SK-N-SH treated with all-trans-retinoic acid at 6 μM for 48 hours (cell line): ENCODE results near the gene STEAP4.

ENCODE experiments used
- ARNTL ChIP-seq: fragments of 450-650 bp; formaldehyde crosslinking; IDR thresholded peaks from 2 replicates; pipeline ENCODE4 v1.5.0; 2020; ENCODE audit warnings: low read depth, mild to moderate bottlenecking, moderate library complexity, borderline replicate concordance
- CSRNP3 ChIP-seq: fragments of 250-450 bp; sonication (Bioruptor Pico); IDR thresholded peaks from 2 replicates; pipeline ENCODE4 v1.5.1; 2021; ENCODE audit warnings: mild to moderate bottlenecking, moderate library complexity
- GLIS3 ChIP-seq: fragments of 250-450 bp; sonication (Bioruptor Pico); IDR thresholded peaks from 2 replicates; pipeline ENCODE4 v1.5.0; 2020; ENCODE audit warnings: mild to moderate bottlenecking, moderate library complexity
- ISL1 ChIP-seq: fragments of 250-450 bp; sonication (Bioruptor Pico); IDR thresholded peaks from 2 replicates; pipeline ENCODE4 v2.1.2; 2022; ENCODE audit warnings: mild to moderate bottlenecking, moderate library complexity
- PATZ1 ChIP-seq: fragments of 250-450 bp; sonication (Bioruptor Pico); IDR thresholded peaks from 2 replicates; pipeline ENCODE4 v1.8.0; 2020; ENCODE audit warnings: mild to moderate bottlenecking, moderate library complexity, borderline replicate concordance
- RARB ChIP-seq: fragments of 250-450 bp; sonication (Bioruptor Pico); IDR thresholded peaks from 2 replicates; pipeline ENCODE4 v1.8.0; 2021; ENCODE audit warnings: mild to moderate bottlenecking, moderate library complexity
- SNAI2 ChIP-seq: fragments of 250-450 bp; sonication (Bioruptor Pico); IDR thresholded peaks from 2 replicates; pipeline ENCODE4 v1.5.0; 2020; ENCODE audit warnings: mild to moderate bottlenecking, moderate library complexity
- TCF4 ChIP-seq: fragments of 250-450 bp; sonication (Bioruptor Pico); IDR thresholded peaks from 2 replicates; pipeline ENCODE4 v1.8.0; 2021; ENCODE audit warnings: mild to moderate bottlenecking, moderate library complexity, borderline replicate concordance
- TOX ChIP-seq: fragments of 250-450 bp; sonication (Bioruptor Pico); IDR thresholded peaks from 2 replicates; pipeline ENCODE4 v1.8.0; 2021; ENCODE audit warnings: mild to moderate bottlenecking, moderate library complexity, borderline replicate concordance
- ZFP3 ChIP-seq: fragments of 250-450 bp; sonication (Bioruptor Pico); IDR thresholded peaks from 2 replicates; pipeline ENCODE4 v1.5.0; 2020; ENCODE audit warnings: mild to moderate bottlenecking, moderate library complexity
- ZNF8 ChIP-seq: fragments of 450-650 bp; formaldehyde crosslinking; IDR thresholded peaks from 2 replicates; pipeline ENCODE4 v1.5.0; 2020; ENCODE audit warnings: mild to moderate bottlenecking, moderate library complexity

- TF ChIP-seq ISL1 (CRISPR knock-in tag) (no peak), RARB (CRISPR knock-in tag) (no peak), TOX (CRISPR knock-in tag) (no peak), GLIS3 (CRISPR knock-in tag) (no peak), PATZ1 (CRISPR knock-in tag) (no peak), TCF4 (CRISPR knock-in tag) (no peak), ZNF8 (CRISPR knock-in tag) (no peak), SNAI2 (CRISPR knock-in tag) (no peak), ZFP3 (CRISPR knock-in tag) (no peak), ARNTL (CRISPR knock-in tag) (no peak), CSRNP3 (CRISPR knock-in tag) (no peak)
Measured at GRCh38 chr7:88269586-88269985, 37.1 kb downstream of the STEAP4 start.
